ENCODE results near the gene MICB. TPM values are rescaled to one million over a fixed set of nuclear protein-coding genes. Genes with fewer than 3 reads are reported as not detected.
A peak's percentile ranks its signal among the peaks of the same experiment; 100 is the strongest.
"Not testable (repeated sequence)": the region's sequence is repeated elsewhere in the genome, so short reads cannot be mapped to it uniquely, and the experiment has no call there.

The MICB gene
- total and polyA plus RNA-seq, 2 of the 8 experiments (the other 6 are each of a cell fraction or from before 2014, with no cell fraction given), result 16.2 to 25.3 TPM

GRCh38 chr6:31487674-31488073, 10.3 kb upstream of the MICB start:
- H3K56ac ChIP-seq (replicated peaks; ENCODE audit: insufficient read length, low read depth, low read length); H4K5ac ChIP-seq (ENCODE audit: insufficient read length, low read depth, low read length); H3K4me2 ChIP-seq (ENCODE audit: insufficient read depth in 1 of 2, low read depth in 2 of 2, low read length in 2 of 2); H3K79me2 ChIP-seq (ENCODE audit: control insufficient read depth in 1 of 2, insufficient read depth in 2 of 2, low read length in 2 of 2); H2BK12ac ChIP-seq (ENCODE audit: low read depth, low read length); H2BK15ac ChIP-seq (ENCODE audit: low read length); DNase-seq (ENCODE audit: low read depth in 1 of 2, low spot score in 2 of 2); H2BK120ac ChIP-seq (replicated peaks; ENCODE audit: low read depth, low read length); H2AK5ac ChIP-seq (ENCODE audit: low read depth, low read length); H3K79me1 ChIP-seq (ENCODE audit: low read depth, low read length); H3K4me3 ChIP-seq (ENCODE audit: extremely low read depth in 1 of 4, insufficient read depth in 2 of 4, low read depth in 3 of 4, low read length in 4 of 4); H3K4me1 ChIP-seq (replicated peaks in 1 of 4; ENCODE audit: control insufficient read depth in 3 of 4, insufficient read depth in 4 of 4, low read length in 3 of 4); H4K20me1 ChIP-seq (replicated peaks in 1 of 2; ENCODE audit: control insufficient read depth in 1 of 2, insufficient read depth in 2 of 2, low read length in 2 of 2); H3K18ac ChIP-seq (ENCODE audit: extremely low read depth, low read length); H3K9ac ChIP-seq (replicated peaks in 1 of 4; ENCODE audit: extremely low read depth in 1 of 4, low read depth in 3 of 4, low read length in 3 of 4); FAIRE-seq; H3K23me2 ChIP-seq (ENCODE audit: low read depth, low read length); H4K8ac ChIP-seq (ENCODE audit: extremely low read depth, insufficient read depth, low read length); H2AFZ ChIP-seq (ENCODE audit: low read length); CTCF ChIA-PET (ENCODE audit: partially characterized antibody); H3K9me3 ChIP-seq (ENCODE audit: insufficient read depth in 2 of 2, low read depth in 1 of 2, low read length in 1 of 2); H2BK20ac ChIP-seq (ENCODE audit: low read length); H3K23ac ChIP-seq (ENCODE audit: insufficient read length); H3K27me3 ChIP-seq (replicated peaks in 1 of 4; ENCODE audit: control insufficient read depth in 3 of 4, extremely low read depth in 1 of 4, insufficient read depth in 3 of 4, low read length in 3 of 4); POLR2A ChIA-PET (ENCODE audit: partially characterized antibody); H3K4ac ChIP-seq (replicated peaks; ENCODE audit: insufficient read length, low read depth, low read length); H3K14ac ChIP-seq (ENCODE audit: insufficient read length); H4K91ac ChIP-seq (replicated peaks; ENCODE audit: insufficient read length, low read length); H3K36me3 ChIP-seq (ENCODE audit: control insufficient read depth in 2 of 4, insufficient read depth in 4 of 4, low read length in 3 of 4): not testable (repeated sequence)
- H2BK5ac ChIP-seq (ENCODE audit: low read depth, low read length), result peak overlapping the region; percentile 28; the same call in 1 of the 2 replicates
- peak overlapping the region; percentile 25; the same call in 1 of the 2 replicates for H3K27ac ChIP-seq (ENCODE audit: low read depth, low read length)
- WGBS, 2 experiments (ENCODE audit: extremely low coverage in 1 of 2, insufficient coverage in 1 of 2, insufficient read length in 1 of 2, insufficient replicate concordance in 2 of 2, low coverage in 1 of 2, low lambda C conversion rate in 2 of 2, missing lambda C conversion rate in 1 of 2), result 70% methylated on average over 6 of the region's 6 CpGs; no CpG with 5 or more reads in 1 of the 2 experiments
